B cell (primary cell): Measurements from ENCODE around the gene ZNF714.

ENCODE experiments used
- EZH2 ChIP-seq: IDR thresholded peaks from 2 replicates; pipeline ENCODE4 v1.6.1; 2012; ENCODE audit warnings: borderline replicate concordance, low read depth, mild to moderate bottlenecking, moderate library complexity, low read length; ENCODE audit not compliant: insufficient read depth, poor library complexity, severe bottlenecking
- TF ChIP-seq, protein P1 (sequence below): fragments of 200-600 bp; IDR thresholded peaks from one replicate; pipeline ENCODE4 v1.8.0; 2022; ENCODE audit warnings: antibody characterized with exemption, mild to moderate bottlenecking

DNA sequence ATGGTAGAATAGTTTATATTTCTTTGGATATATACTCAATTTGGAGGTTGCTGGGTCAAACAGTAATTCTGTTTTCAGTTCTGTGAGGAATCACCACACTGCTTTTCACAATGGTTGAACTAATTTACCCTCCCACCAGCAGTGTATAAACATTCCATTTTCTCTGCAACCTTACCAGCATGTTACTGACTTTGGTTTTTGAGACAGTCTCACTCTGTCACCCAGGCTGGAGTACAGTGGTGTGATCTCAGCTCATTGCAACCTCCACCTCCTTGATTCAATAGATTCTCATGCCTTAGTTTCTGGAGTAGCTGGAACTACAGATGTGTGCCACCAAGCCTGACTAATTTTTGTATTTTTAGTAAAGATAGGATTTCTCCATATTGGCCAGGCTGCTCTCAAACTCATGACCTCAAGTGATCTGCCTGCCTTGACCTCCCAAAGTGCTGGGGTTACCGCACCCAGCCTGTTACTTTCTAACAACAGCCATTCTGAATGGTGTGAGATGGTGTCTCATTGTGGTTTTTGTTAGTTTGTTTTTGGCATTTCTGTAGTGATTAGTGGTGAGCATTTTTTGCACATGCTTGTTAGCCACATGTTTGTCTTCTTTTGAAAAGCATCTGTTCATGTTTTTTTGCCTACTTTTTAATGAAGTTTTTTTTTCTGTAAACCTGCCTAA lies 12.5 kb downstream of the ZNF714 start:
- no peak for TF ChIP-seq EZH2
- TF ChIP-seq, protein P1, sequence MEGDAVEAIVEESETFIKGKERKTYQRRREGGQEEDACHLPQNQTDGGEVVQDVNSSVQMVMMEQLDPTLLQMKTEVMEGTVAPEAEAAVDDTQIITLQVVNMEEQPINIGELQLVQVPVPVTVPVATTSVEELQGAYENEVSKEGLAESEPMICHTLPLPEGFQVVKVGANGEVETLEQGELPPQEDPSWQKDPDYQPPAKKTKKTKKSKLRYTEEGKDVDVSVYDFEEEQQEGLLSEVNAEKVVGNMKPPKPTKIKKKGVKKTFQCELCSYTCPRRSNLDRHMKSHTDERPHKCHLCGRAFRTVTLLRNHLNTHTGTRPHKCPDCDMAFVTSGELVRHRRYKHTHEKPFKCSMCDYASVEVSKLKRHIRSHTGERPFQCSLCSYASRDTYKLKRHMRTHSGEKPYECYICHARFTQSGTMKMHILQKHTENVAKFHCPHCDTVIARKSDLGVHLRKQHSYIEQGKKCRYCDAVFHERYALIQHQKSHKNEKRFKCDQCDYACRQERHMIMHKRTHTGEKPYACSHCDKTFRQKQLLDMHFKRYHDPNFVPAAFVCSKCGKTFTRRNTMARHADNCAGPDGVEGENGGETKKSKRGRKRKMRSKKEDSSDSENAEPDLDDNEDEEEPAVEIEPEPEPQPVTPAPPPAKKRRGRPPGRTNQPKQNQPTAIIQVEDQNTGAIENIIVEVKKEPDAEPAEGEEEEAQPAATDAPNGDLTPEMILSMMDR, result no peak
